H1 (cell line): ENCODE data around the gene SSR1. TPM values are rescaled to one million over a fixed set of nuclear protein-coding genes. Genes with fewer than 3 reads are reported as not detected.
"Not testable (repeated sequence)": the region's sequence is repeated elsewhere in the genome, so short reads cannot be mapped to it uniquely, and the experiment has no call there.

Source experiments
- CTCF ChIA-PET: fragments of 300-600 bp; sonication (Branson Sonifier 250); formaldehyde crosslinking; loops from one replicate; lab custom pipeline; 2021; ENCODE audit not compliant: partially characterized antibody; lab: Charles Lee
- POLR2A ChIA-PET: fragments of 300-600 bp; sonication (Branson Sonifier 250); formaldehyde crosslinking; loops from one replicate; lab custom pipeline; 2021; ENCODE audit warnings: inconsistent platforms; ENCODE audit not compliant: partially characterized antibody; lab: Charles Lee
- DNase-seq, 2 experiments: peaks; one replicate each; pipeline versions ENCODE4 v3.0.0 to v3.0.0-alpha.2; 2010 to 2022; ENCODE audit warnings: low spot score in 2 of 2, low read depth in 1 of 2, mixed read lengths in 1 of 2
- FAIRE-seq: peaks from 2 replicates; lab custom pipeline; 2011; peaks lifted over from hg19 to GRCh38; lab: Jason Lieb, UNC
- H2AFZ ChIP-seq: 2 replicates; pipeline ENCODE4 v1.8.1; 2012; ENCODE audit warnings: low read length, inconsistent platforms
- H2AK5ac ChIP-seq: 2 replicates; pipeline ENCODE4 v1.6.1; 2013; ENCODE audit warnings: low read depth, low read length
- H2BK120ac ChIP-seq: replicated peaks from 2 replicates; pipeline ENCODE3; 2013; ENCODE audit warnings: low read depth, low read length, inconsistent platforms
- H2BK12ac ChIP-seq: 2 replicates; pipeline ENCODE4 v1.6.1; 2013; ENCODE audit warnings: low read depth, low read length
- H2BK15ac ChIP-seq: 2 replicates; pipeline ENCODE4 v1.6.1; 2013; ENCODE audit warnings: low read length
- H2BK20ac ChIP-seq: 2 replicates; pipeline ENCODE4 v1.6.1; 2013; ENCODE audit warnings: low read length
- H2BK5ac ChIP-seq: 2 replicates; pipeline ENCODE4 v1.6.1; 2013; ENCODE audit warnings: low read depth, low read length
- H3K14ac ChIP-seq: 2 replicates; pipeline ENCODE4 v1.6.1; 2013; ENCODE audit warnings: inconsistent platforms; ENCODE audit not compliant: insufficient read length
- H3K18ac ChIP-seq: 2 replicates; pipeline ENCODE4 v1.6.1; 2013; ENCODE audit warnings: low read length; ENCODE audit errors: extremely low read depth
- H3K23ac ChIP-seq: 2 replicates; pipeline ENCODE4 v1.6.1; 2013; ENCODE audit warnings: inconsistent platforms; ENCODE audit not compliant: insufficient read length
- H3K23me2 ChIP-seq: 2 replicates; pipeline ENCODE4 v1.6.1; 2013; ENCODE audit warnings: low read depth, low read length
- H3K27ac ChIP-seq: 2 replicates; pipeline ENCODE4 v1.6.1; 2011; ENCODE audit warnings: low read depth, low read length, inconsistent platforms
- H3K27me3 ChIP-seq, 4 experiments: replicated peaks in 1 of 4; 1 replicate in 1 of 4; 2 replicates in 3 of 4; pipeline versions ENCODE4 v1.6.1 to v1.8.1; 2011 to 2013; ENCODE audit warnings: low read length in 3 of 4, mild to moderate bottlenecking in 3 of 4, inconsistent platforms in 2 of 4, mixed read lengths in 2 of 4, moderate library complexity in 1 of 4; ENCODE audit not compliant: control insufficient read depth in 3 of 4, insufficient read depth in 3 of 4; ENCODE audit errors: extremely low read depth in 1 of 4
- H3K36me3 ChIP-seq, 4 experiments: 2 replicates each; pipeline versions ENCODE4 v1.6.1 to v1.8.1; 2011 to 2013; ENCODE audit warnings: mild to moderate bottlenecking in 4 of 4, low read length in 3 of 4, moderate library complexity in 2 of 4, control low read depth in 1 of 4, inconsistent platforms in 1 of 4; ENCODE audit not compliant: insufficient read depth in 4 of 4, control insufficient read depth in 2 of 4
- H3K4ac ChIP-seq: replicated peaks from 2 replicates; pipeline ENCODE3; 2013; ENCODE audit warnings: low read length, low read depth, mixed read lengths, inconsistent platforms; ENCODE audit not compliant: insufficient read length
- H3K4me1 ChIP-seq, 4 experiments: replicated peaks in 1 of 4; 1 replicate in 1 of 4; 2 replicates in 3 of 4; pipeline versions ENCODE4 v1.6.1 to v1.8.1; 2011 to 2013; ENCODE audit warnings: low read length in 3 of 4, inconsistent platforms in 2 of 4, mixed read lengths in 1 of 4; ENCODE audit not compliant: insufficient read depth in 4 of 4, control insufficient read depth in 3 of 4
- H3K4me2 ChIP-seq, 2 experiments: 2 replicates each; pipeline versions ENCODE4 v1.6.1 to v1.8.1; 2011 to 2013; ENCODE audit warnings: low read depth in 2 of 2, low read length in 2 of 2, control low read depth in 1 of 2, inconsistent platforms in 1 of 2, mild to moderate bottlenecking in 1 of 2; ENCODE audit not compliant: insufficient read depth in 1 of 2
- H3K4me3 ChIP-seq, 4 experiments: fragments of 200-600, 300-600 bp in 1 of 4; sonication (generic), shearing (Covaris generic), sonication (Bioruptor Twin) in 1 of 4; 2 replicates each; pipeline versions ENCODE4 v1.5.1 to v1.8.1; 2011 to 2016; ENCODE audit warnings: low read length in 4 of 4, low read depth in 3 of 4, control low read depth in 2 of 4, inconsistent platforms in 2 of 4, mild to moderate bottlenecking in 2 of 4, mixed read lengths in 1 of 4, moderate library complexity in 1 of 4; ENCODE audit not compliant: insufficient read depth in 2 of 4; ENCODE audit errors: extremely low read depth in 1 of 4
- H3K56ac ChIP-seq: replicated peaks from 2 replicates; pipeline ENCODE3; 2013; ENCODE audit warnings: low read depth, mild to moderate bottlenecking, mixed read lengths, low read length, inconsistent platforms; ENCODE audit not compliant: insufficient read length
- H3K79me1 ChIP-seq: 2 replicates; pipeline ENCODE4 v1.6.1; 2013; ENCODE audit warnings: low read depth, low read length, control low read depth
- H3K79me2 ChIP-seq, 2 experiments: 2 replicates each; pipeline versions ENCODE4 v1.6.1 to v1.8.1; 2012 to 2013; ENCODE audit warnings: low read length in 2 of 2, mild to moderate bottlenecking in 2 of 2, inconsistent platforms in 1 of 2; ENCODE audit not compliant: insufficient read depth in 2 of 2, control insufficient read depth in 1 of 2
- H3K9ac ChIP-seq, 4 experiments: replicated peaks in 1 of 4; 1 replicate in 1 of 4; 2 replicates in 3 of 4; pipeline versions ENCODE4 v1.6.1 to v1.8.1; 2011 to 2013; ENCODE audit warnings: low read depth in 3 of 4, low read length in 3 of 4, control low read depth in 2 of 4, mild to moderate bottlenecking in 2 of 4, moderate library complexity in 2 of 4, inconsistent platforms in 1 of 4; ENCODE audit errors: extremely low read depth in 1 of 4
- H3K9me3 ChIP-seq, 2 experiments: 2 replicates each; pipeline versions ENCODE4 v1.6.1 to v1.8.1; 2012 to 2013; ENCODE audit warnings: mild to moderate bottlenecking in 2 of 2, moderate library complexity in 2 of 2, control low read depth in 1 of 2, inconsistent platforms in 1 of 2, low read depth in 1 of 2, low read length in 1 of 2, mixed read lengths in 1 of 2; ENCODE audit not compliant: insufficient read depth in 2 of 2
- H4K20me1 ChIP-seq, 2 experiments: replicated peaks in 1 of 2; 2 replicates each; pipeline versions ENCODE3 to v1.8.1; 2011 to 2013; ENCODE audit warnings: inconsistent platforms in 2 of 2, low read length in 2 of 2, mild to moderate bottlenecking in 1 of 2; ENCODE audit not compliant: insufficient read depth in 2 of 2, control insufficient read depth in 1 of 2
- H4K5ac ChIP-seq: 2 replicates; pipeline ENCODE4 v1.6.1; 2013; ENCODE audit warnings: low read length, low read depth, mixed read lengths, inconsistent platforms; ENCODE audit not compliant: insufficient read length
- H4K8ac ChIP-seq: 2 replicates; pipeline ENCODE4 v1.8.0; 2013; ENCODE audit warnings: mild to moderate bottlenecking, moderate library complexity, low read length, inconsistent platforms; ENCODE audit not compliant: insufficient read depth; ENCODE audit errors: extremely low read depth
- H4K91ac ChIP-seq: replicated peaks from 2 replicates; pipeline ENCODE3; 2013; ENCODE audit warnings: low read length, mixed read lengths, inconsistent platforms; ENCODE audit not compliant: insufficient read length
- WGBS, 2 experiments: shearing (Covaris generic) in 1 of 2; methylation state at CpG; one replicate each; pipeline versions ENCODE4 v1.1.6 to v1.1.7; 2013 to 2015; ENCODE audit warnings: low lambda C conversion rate in 2 of 2, mixed read lengths in 2 of 2, inconsistent platforms in 1 of 2, low coverage in 1 of 2, missing lambda C conversion rate in 1 of 2; ENCODE audit not compliant: insufficient replicate concordance in 2 of 2, insufficient coverage in 1 of 2, insufficient read length in 1 of 2; ENCODE audit errors: extremely low coverage in 1 of 2, missing lambda C conversion rate in 1 of 2; 5-methylcytosine and 5-hydroxymethylcytosine counted together
- polyA plus RNA-seq, 7 experiments: library from polyadenylated mRNA; depleted of rRNA in 3 of 7; stranded (reverse) in 5 of 7; unstranded in 2 of 7; fragments of >200 nt in 5 of 7; fragments of 200-250 nt in 2 of 7; gene quantifications; 1 replicate in 5 of 7; 2 replicates in 1 of 7; 4 replicates in 1 of 7; pipeline versions ENCODE4 v1.2.1 to v1.2.3, GENCODE V29; 2011 to 2013; ENCODE audit warnings: missing spikeins in 2 of 7, mixed read lengths in 2 of 7
- total RNA-seq: library from RNA; stranded (reverse); fragmentation: NEBNext Ultra II Directional; extraction: Animal tissue kit (Norgen Biotek cat#: 25700); gene quantifications from 2 replicates; pipeline ENCODE4 v1.2.1, GENCODE V29; 2021

The SSR1 gene
- total and polyA plus RNA-seq, 2 of the 8 experiments (the other 6 are each of a cell fraction or from before 2014, with no cell fraction given) = 26.6 to 117 TPM

DNA sequence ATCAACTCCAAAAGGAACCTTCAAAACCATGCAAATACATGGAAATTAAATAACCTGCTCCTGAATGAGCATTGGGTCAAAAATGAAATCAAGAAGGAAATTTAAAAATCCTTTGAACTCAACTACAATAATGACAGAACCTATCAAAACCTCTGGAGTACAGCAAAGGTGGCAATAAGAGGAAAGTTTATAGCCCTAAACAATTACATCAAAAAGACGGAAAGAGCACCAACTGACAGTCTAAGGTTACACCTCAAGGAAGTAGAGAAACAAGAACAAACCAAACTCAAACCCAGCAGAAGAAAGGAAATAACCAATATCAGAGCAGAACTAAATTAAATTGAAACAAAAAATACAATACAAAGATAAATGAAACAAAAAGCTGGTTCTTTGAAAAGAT, 37.6 kb upstream of the SSR1 start:
- H3K4me3 ChIP-seq, H3K79me2 ChIP-seq, H4K5ac ChIP-seq, H3K4me2 ChIP-seq, H3K4ac ChIP-seq, POLR2A ChIA-PET, H4K8ac ChIP-seq, H2AFZ ChIP-seq, H3K56ac ChIP-seq, H2BK120ac ChIP-seq, H2BK5ac ChIP-seq, H4K91ac ChIP-seq, H2BK12ac ChIP-seq, H4K20me1 ChIP-seq, H3K27me3 ChIP-seq, H2AK5ac ChIP-seq, H2BK20ac ChIP-seq, H3K9me3 ChIP-seq, H3K79me1 ChIP-seq, H2BK15ac ChIP-seq, H3K14ac ChIP-seq, FAIRE-seq, H3K23ac ChIP-seq, H3K27ac ChIP-seq, H3K4me1 ChIP-seq, H3K18ac ChIP-seq, CTCF ChIA-PET, H3K9ac ChIP-seq, DNase-seq, H3K23me2 ChIP-seq, H3K36me3 ChIP-seq: not testable (repeated sequence)
- WGBS, 2 experiments = 95% methylated on average over 1 of the region's 1 CpG; no CpG with 5 or more reads in 1 of the 2 experiments
